Activated T-helper 1 cell treated with anti-CD3 and anti-CD28 coated beads, Interleukin-2, amount 50 U/mL, for 16 hours (primary cell): ENCODE measurements around the gene RBM43.
"Not testable (repeated sequence)": the region's sequence is repeated elsewhere in the genome, so short reads cannot be mapped to it uniquely, and the experiment has no call there.

ENCODE experiments used
- DNase-seq, 2 donors: peaks; one replicate each; pipeline ENCODE4 v3.0.0-alpha.2; 2020; ENCODE audit warnings: low read depth in 1 of 2, low spot score in 1 of 2

The RBM43 gene

GRCh38 chr2:151269798-151270568, 8.3 kb upstream of the RBM43 start:
- DNase-seq = no peak

- no peak for DNase-seq
Measured at GRCh38 chr2:151268085-151268484, 6.4 kb upstream of the RBM43 start.

DNA sequence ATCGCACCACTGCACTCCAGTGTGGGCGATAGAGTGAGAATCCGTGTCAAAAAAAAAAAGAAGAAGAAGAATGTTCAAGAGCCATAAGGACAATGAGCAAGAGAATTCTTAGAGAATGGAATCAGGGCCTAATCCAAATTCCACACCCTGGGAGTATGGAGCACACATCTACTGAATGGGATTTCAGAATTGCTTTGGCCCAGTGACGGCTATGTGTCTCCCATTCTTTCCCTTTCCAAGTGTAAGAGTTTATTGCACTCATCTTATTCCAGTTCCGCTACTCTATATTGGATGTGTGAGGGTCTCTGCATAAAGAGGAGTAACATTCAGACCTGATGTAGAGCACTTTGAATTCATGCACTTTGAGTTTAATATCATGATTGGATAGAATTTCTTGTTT, 5.9 kb upstream of the RBM43 start:
- no peak for DNase-seq

- no peak for DNase-seq
Measured at GRCh38 chr2:151265991-151266390, 4.3 kb upstream of the RBM43 start.

DNA sequence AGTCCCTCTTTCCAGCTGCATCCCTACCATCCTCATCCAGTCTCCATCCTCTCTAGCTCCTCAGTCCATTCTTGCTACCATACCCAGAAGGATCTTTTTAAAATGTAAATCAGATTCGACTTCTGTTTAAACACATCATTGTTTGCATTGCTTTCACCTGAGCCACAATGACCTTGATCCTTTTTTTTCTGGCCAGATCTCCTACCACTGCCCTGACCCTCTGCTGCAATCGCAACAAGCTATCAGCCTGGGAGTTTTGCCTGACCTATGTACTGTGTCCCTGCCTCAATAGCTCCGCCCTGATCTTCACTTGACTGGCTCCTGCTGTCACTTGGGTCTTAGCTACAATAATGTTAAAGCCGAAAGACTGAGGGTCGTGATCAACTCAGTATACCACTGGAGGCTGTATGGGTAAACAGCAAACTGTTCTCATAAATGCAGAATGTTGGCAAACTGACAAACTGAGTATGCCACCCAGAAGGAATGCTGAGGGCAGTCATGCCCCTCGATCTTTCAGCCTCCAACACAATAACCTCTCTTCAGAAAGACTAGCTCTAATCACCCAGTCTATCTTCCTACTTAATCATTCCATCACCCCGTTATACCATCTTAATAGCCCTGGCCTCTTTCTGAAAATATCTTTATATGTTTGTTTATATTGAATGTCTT, 2.6 kb upstream of the RBM43 start:
- DNase-seq = no peak

DNA sequence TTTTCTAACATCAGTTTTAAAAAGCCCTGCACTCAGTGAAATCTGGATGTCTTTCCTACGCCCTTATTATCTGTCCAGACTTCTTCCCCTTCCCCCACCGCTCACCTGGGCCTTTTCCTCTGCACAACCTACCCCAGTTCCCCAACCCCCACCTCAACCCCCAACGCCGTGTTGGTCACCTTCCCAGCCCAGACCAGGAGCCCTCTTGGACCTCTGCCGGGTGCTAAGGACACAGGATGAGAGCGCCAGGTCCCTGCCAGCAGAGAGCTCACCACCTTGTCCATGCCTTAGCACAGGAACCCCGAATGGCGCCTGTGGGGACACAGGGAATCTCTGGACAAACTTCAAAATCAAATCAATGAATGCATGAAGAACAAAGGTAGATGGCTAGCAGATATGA, 966 bp upstream of the RBM43 start:
- DNase-seq = no peak

DNA sequence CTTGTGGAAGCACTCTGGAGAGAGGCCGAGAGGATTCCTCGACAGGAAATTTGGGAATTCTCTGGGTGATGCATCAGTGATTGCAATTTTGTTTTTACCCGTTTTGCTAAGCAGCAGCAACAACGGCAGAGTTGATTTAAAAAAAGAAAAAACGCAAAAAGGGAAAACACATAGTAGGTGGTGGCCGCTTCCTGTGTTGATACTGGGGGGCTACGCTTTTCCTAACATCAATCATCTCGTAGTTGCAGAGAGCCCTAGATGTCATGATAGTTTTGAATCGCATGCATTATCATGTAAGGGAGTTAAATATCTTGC, 271 bp upstream of the RBM43 start:
- DNase-seq = no peak

- DNase-seq = no peak
Measured at GRCh38 chr2:151260573-151261230, 961 bp downstream of the RBM43 start.

DNA sequence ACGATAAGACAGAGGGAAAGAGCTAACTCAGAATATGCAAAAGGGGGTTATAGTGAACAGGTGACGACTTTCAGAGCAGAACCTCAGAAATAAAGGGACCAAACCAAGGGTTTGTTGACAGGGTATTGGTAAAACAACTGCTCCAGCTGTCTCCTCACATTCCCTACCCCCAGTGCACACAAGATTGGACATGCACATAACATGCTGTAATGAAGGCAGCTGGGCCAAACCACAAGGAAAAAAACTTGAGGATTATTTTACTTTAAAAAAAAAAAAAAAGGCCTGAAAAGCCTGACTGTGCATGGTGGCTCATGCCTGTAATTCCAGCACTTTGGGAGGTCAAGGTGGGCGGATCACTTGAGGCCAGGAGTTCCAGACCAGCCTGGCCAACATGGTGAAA, 3.5 kb downstream of the RBM43 start:
- no peak for DNase-seq

DNA sequence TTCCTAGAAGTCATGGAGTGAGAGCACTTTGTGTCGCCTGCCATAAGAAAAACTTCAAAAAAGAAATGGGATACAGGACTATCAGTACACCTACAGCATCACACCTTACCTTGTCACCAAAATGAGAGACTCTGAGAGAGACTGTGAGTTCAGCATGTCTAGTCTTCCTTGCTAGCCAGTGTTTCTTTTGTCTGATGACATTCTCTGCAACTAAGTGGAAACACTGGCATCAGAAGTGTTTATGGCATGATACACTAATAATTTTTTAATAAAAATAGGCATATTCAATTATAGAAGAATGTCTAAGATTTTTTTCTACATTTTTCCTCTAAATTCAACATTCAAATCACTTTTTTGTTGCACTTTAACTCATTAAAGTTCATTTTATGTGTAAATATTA, 9.0 kb downstream of the RBM43 start:
- no peak for DNase-seq

DNA sequence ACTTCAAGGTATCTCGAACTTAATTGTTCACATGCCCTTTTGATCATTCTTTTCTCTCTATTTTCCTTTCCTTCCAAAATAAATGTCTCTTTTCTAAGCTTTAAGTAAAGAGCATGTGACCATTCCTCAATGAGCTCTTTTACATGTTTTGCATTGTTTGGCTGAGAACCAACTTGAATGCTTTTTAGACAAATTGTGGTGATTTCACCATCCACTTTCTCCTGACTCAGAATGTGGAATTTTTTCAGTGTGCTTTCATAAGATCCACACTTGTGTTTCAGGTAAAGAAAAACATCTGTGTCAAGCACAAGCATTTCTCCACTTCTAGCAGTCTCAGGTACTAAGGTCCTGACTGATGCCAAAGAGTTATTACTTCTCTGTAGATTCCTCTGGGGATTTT, 10.7 kb downstream of the RBM43 start:
- no peak for DNase-seq

- no peak for DNase-seq
Measured at GRCh38 chr2:151247432-151247831, 14.2 kb downstream of the RBM43 start.

DNA sequence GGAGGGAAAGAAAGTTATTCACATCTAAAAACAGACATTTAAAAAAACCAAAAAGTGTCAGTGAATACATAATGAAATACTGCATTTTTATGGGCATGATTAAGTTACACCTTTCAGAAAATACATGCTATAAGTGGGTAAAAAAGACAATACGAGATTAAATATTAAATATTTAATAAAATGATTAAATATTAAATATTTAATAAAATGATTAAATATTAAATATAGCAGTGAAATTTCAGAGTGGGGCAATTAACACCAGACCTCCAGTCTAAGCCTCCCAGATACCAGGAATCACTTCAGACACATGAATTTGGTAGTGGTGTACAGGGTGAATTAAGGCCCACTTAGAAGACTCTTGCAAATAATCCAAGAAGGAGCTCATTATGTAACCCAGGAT, 15.5 kb downstream of the RBM43 start:
- no peak for DNase-seq

GRCh38 chr2:151243468-151243867, 18.2 kb downstream of the RBM43 start:
- DNase-seq = no peak

GRCh38 chr2:151241224-151241623, 20.4 kb downstream of the RBM43 start:
- DNase-seq = no peak

DNA sequence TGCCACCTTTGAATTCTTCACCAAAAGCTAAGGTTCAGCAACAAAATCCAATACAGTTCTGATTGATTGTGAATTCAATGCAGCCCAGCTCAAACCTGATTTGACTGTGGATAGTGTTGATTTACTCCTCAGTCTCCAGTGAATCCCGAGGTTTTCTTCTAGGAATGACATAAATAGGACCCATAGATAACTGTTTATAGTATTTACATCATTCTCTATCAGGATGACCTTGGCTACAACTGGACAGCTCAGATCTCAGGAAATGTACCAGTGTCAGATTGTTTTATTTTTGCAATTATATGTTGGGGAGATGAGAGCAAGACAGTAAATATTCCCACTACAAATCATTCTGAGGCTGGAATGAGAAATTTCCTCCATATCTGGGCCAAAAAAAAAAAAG, 21.2 kb downstream of the RBM43 start:
- no peak for DNase-seq

DNA sequence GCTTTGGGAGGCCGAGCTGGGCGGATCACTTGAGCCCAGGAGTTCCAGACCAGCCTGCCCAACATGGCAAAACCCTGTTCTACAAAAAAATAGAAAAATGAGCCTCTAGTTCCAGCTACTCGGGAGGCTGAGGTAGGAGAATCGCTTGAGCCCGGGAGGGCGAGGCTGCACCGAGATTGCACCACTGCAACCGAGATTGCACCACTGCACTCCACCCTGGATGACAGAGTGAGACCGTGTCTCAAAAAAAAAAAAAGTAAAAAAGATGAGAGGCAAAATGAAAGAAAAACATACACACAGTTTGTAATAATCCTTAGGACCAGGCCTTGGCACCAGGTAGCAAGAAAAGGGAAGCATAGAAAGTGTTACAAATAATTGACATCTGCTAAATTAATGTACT, 22.0 kb downstream of the RBM43 start:
- no peak for DNase-seq

DNA sequence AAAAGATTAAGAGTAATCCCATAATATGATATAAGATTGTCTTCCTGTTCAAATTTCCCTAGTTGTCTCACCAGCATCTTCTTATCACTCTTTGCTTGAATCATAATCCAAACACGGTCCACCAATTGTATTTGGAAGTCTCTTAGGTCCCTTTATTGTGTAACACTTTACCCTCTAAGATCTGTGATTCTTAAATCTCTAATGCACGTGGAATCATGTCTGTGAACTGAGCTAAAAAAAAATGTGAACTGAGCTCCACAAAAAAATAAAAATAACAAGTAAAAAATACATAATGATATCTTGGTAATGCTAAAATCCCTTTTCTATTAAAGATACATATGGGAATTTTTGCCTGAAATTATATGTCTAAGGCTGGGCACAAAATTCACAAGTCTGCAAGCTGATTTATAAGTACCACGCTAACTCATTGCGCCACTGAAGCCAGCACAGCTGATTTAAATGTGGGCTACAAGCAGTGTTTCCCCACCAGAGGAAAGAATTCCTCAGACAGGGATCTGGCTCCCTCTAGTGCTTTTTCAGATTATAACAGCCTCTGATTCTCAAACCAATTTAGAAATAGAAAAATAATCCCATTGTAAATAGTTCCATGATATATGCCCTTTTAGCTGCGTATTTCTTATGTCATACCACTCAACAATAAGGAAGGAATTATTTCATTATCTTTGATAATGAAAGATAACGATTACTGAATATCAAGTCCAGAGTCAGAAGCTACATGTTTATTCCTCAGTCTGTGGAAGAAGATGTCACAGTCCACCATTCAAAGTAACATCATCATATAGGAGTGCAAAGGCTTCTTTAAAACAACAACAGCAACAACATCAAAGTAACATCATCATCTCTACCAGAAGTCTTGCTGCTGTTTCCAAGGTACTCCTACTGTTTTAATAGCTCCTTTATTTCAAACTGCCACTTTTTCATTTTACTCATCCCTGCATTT, 22.9 kb downstream of the RBM43 start:
- DNase-seq = no peak

DNA sequence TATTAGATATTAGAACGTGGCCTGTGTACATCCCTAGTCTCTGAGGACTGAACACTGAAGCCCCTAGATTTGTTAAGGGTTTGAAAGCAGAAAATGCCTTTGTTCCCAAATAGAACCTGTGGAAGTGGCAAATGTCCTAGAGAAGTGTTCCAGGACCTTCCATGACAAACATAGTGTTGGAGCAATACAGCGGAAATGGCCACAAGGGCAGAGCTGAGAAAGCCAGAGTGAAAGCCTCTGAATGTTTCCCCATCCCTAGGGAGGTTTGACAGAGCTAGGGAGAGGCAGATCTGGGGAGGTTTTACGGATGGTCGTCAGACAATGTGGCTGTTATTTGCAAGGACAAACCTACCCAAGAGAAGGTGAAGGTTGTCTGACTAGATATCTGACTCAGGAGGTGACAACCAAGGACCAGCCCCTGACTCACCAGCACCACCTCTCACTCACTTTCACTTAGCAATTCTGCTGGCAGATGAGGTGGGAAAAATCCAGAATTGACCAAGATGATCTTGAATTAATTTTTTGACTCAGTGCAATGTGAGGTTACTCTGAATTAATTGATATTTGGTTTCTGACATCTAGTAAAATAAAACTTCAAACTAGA, 24.1 kb downstream of the RBM43 start:
- no peak for DNase-seq

DNA sequence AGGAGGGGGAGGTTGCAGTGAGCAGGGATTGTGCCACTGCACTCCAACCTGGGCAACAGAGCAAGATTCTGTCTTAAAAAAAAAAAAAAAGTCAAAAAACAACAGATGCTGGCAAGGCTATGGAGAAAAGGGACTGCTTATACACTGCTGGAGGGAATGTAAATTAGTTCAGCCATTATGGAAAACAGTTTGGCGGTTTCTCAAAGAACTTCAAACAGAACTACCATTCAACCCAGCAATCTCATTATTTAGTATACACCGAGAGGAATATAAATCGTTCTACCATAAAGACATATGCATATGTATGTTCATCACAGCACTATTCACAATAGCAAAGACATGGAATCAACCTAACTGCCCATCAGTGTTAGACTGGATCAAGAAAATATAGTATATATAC, 27.9 kb downstream of the RBM43 start:
- DNase-seq = not testable (repeated sequence)

DNA sequence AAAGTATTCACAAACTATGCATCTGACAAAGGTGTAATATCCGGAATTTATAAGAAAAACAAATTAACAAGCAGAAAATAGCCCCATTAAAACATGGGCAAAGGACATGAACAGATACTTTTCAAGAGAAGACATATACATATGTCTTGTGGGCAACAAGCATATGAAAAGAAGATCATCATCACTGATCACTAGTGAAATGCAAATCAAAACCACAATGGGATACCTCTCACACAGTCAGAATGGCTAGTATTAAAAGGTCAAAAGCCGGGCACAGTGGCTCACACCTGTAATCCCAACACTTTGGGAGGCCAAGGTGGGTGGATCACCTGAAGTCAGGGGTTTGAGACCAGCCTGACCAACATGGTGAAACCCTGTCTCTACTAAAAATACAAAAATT, 28.4 kb downstream of the RBM43 start:
- not testable (repeated sequence) for DNase-seq
